Panc1 (cell line): Measurements from ENCODE around the gene P2RY2.

Experiments used
- CTCF ChIP-seq: fragments of 450-650 bp; IDR thresholded peaks from 2 replicates; pipeline ENCODE4 v1.5.1; 2017; ENCODE audit warnings: mild to moderate bottlenecking
- POLR2AphosphoS5 ChIP-seq: IDR thresholded peaks from 2 replicates; pipeline ENCODE4 v1.6.1; 2012; ENCODE audit warnings: mild to moderate bottlenecking, low read depth, low read length, moderate library complexity
- REST ChIP-seq, 2 experiments: IDR thresholded peaks; 2 replicates each; pipeline ENCODE4 v1.6.1; 2011 to 2012; ENCODE audit warnings: low read depth in 2 of 2, control low read depth in 1 of 2, low read length in 1 of 2, mild to moderate bottlenecking in 1 of 2, moderate library complexity in 1 of 2; ENCODE audit not compliant: insufficient read depth in 1 of 2
- SIN3A ChIP-seq: IDR thresholded peaks from 2 replicates; pipeline ENCODE4 v1.6.1; 2012; ENCODE audit warnings: low read depth, mild to moderate bottlenecking, low read length, moderate library complexity, borderline replicate concordance; ENCODE audit not compliant: insufficient read depth

- TF ChIP-seq CTCF: no peak
- no peak for TF ChIP-seq SIN3A
- TF ChIP-seq POLR2AphosphoS5: no peak
- TF ChIP-seq REST (IDR thresholded peaks at IDR 0.05; ENCODE audit: insufficient read depth in 1 of 2, low read depth in 2 of 2, low read length in 1 of 2): no peak
Measured at GRCh38 chr11:73197348-73197747, 20.7 kb upstream of the P2RY2 start.
